GM19467 (cell line): ENCODE measurements around the gene RUNX2.

Experiments used
- ATAC-seq: cut with Tn5 transposase; IDR thresholded peaks from one replicate; pipeline ENCODE4 v1.9.1; 2021; ENCODE audit warnings: mild to moderate bottlenecking, moderate library complexity; ENCODE audit not compliant: unreplicated experiment

Gene RUNX2

GRCh38 chr6:45398075-45398813 is 70.1 kb downstream of the RUNX2 start:
- no peak for ATAC-seq

- no peak for ATAC-seq
These were observed 71.9 kb downstream of the RUNX2 start for GRCh38 chr6:45400021-45400420.

GRCh38 chr6:45411959-45412358 is 83.8 kb downstream of the RUNX2 start:
- ATAC-seq, result no peak

- no peak for ATAC-seq
These were observed 87.2 kb downstream of the RUNX2 start for GRCh38 chr6:45415315-45415714.

- no peak for ATAC-seq
These were observed 87.8 kb downstream of the RUNX2 start for GRCh38 chr6:45415788-45416518.

- no peak for ATAC-seq
These were observed 88.6 kb downstream of the RUNX2 start for GRCh38 chr6:45416700-45417099.

GRCh38 chr6:45417436-45417835 is 89.3 kb downstream of the RUNX2 start:
- ATAC-seq, result no peak

- no peak for ATAC-seq
These were observed 91.5 kb downstream of the RUNX2 start for GRCh38 chr6:45419571-45420082.

GRCh38 chr6:45420083-45420908 is 92.2 kb downstream of the RUNX2 start:
- ATAC-seq, result no peak

GRCh38 chr6:45420909-45421708 is 93.0 kb downstream of the RUNX2 start:
- no peak for ATAC-seq

GRCh38 chr6:45421709-45422502 is 93.8 kb downstream of the RUNX2 start:
- no peak for ATAC-seq

- ATAC-seq, result no peak
These were observed 94.5 kb downstream of the RUNX2 start for GRCh38 chr6:45422503-45423110.

GRCh38 chr6:45423111-45423823 is 95.1 kb downstream of the RUNX2 start:
- no peak for ATAC-seq

- no peak for ATAC-seq
These were observed 95.8 kb downstream of the RUNX2 start for GRCh38 chr6:45423824-45424450.

- ATAC-seq, result no peak
These were observed 96.3 kb downstream of the RUNX2 start for GRCh38 chr6:45424451-45424861.

- ATAC-seq, result no peak
These were observed 98.1 kb downstream of the RUNX2 start for GRCh38 chr6:45426251-45426650.

- ATAC-seq, result no peak
These were observed 99.6 kb downstream of the RUNX2 start for GRCh38 chr6:45427726-45428125.

- ATAC-seq, result no peak
These were observed 100.6 kb downstream of the RUNX2 start for GRCh38 chr6:45428727-45429126.
